ENCODE results near the gene TUT7. TPM values are rescaled to one million over a fixed set of nuclear protein-coding genes. Genes with fewer than 3 reads are reported as not detected.
"Not testable (repeated sequence)": the region's sequence is repeated elsewhere in the genome, so short reads cannot be mapped to it uniquely, and the experiment has no call there.

The TUT7 gene
- total RNA-seq, 6 experiments from 2014 or later: 17.8 to 23.9 (median 19.2) TPM

- TF ChIP-seq CTCF (IDR thresholded peaks at IDR 0.05): no peak
- H3K36me3 Mint-ChIP-seq (ENCODE audit: low read depth): peaks cover 44% of the 10 kb centered on the region
- no peak overlapping the region for H3K27ac Mint-ChIP-seq
- DNase-seq: no peak
- no peaks in the 10 kb centered on the region for H3K9me3 Mint-ChIP-seq
- no peaks in the 10 kb centered on the region for H3K27me3 Mint-ChIP-seq (ENCODE audit: insufficient read depth)
- H3K4me1 Mint-ChIP-seq (ENCODE audit: low read depth): peaks cover 19% of the 10 kb centered on the region
- H3K4me3 Mint-ChIP-seq: no peak overlapping the region
Measured at GRCh38 chr9:86300701-86301100, 53.5 kb downstream of the TUT7 start.

- Mint-ChIP-seq H3K4me3 (no peak overlapping the region), H3K9me3 (no peaks in the 10 kb centered on the region), H3K36me3 (ENCODE audit: low read depth) (peaks cover 34% of the 10 kb centered on the region), H3K27me3 (ENCODE audit: insufficient read depth) (no peaks in the 10 kb centered on the region), H3K27ac (no peak overlapping the region), H3K4me1 (ENCODE audit: low read depth) (peaks cover 10% of the 10 kb centered on the region)
- TF ChIP-seq CTCF (IDR thresholded peaks at IDR 0.05): no peak
- no peak for DNase-seq
Measured at GRCh38 chr9:86298873-86299272, 55.3 kb downstream of the TUT7 start.

GRCh38 chr9:86290341-86290740 is 63.9 kb downstream of the TUT7 start:
- DNase-seq; H3K27me3 Mint-ChIP-seq (ENCODE audit: insufficient read depth); H3K27ac Mint-ChIP-seq; H3K4me1 Mint-ChIP-seq (ENCODE audit: low read depth); H3K9me3 Mint-ChIP-seq; H3K36me3 Mint-ChIP-seq (ENCODE audit: low read depth); H3K4me3 Mint-ChIP-seq: not testable (repeated sequence)

GRCh38 chr9:86288499-86289198 is 65.6 kb downstream of the TUT7 start:
- no peak overlapping the region for H3K4me3 Mint-ChIP-seq
- no peak for DNase-seq
- H3K36me3 Mint-ChIP-seq (ENCODE audit: low read depth): no peaks in the 10 kb centered on the region
- H3K4me1 Mint-ChIP-seq (ENCODE audit: low read depth): peaks cover 1% of the 10 kb centered on the region
- no peak overlapping the region for H3K27ac Mint-ChIP-seq
- H3K9me3 Mint-ChIP-seq: no peaks in the 10 kb centered on the region
- H3K27me3 Mint-ChIP-seq (ENCODE audit: insufficient read depth): peaks cover 2% of the 10 kb centered on the region; the same call in 1 of the 2 replicates
- TF ChIP-seq CTCF (IDR thresholded peaks at IDR 0.05): no peak

GRCh38 chr9:86287013-86287412 is 67.2 kb downstream of the TUT7 start:
- H3K4me1 Mint-ChIP-seq (ENCODE audit: low read depth): peaks cover 9% of the 10 kb centered on the region
- H3K27ac Mint-ChIP-seq: no peak overlapping the region
- no peaks in the 10 kb centered on the region for H3K9me3 Mint-ChIP-seq
- TF ChIP-seq CTCF (IDR thresholded peaks at IDR 0.05): peak; percentile 47; the same call in 1 of the 2 replicates
- H3K36me3 Mint-ChIP-seq (ENCODE audit: low read depth): no peaks in the 10 kb centered on the region
- DNase-seq: no peak
- peaks cover 4% of the 10 kb centered on the region for H3K27me3 Mint-ChIP-seq (ENCODE audit: insufficient read depth)
- H3K4me3 Mint-ChIP-seq: no peak overlapping the region

GRCh38 chr9:86286278-86286677 is 67.9 kb downstream of the TUT7 start:
- H3K27ac Mint-ChIP-seq: no peak overlapping the region
- no peaks in the 10 kb centered on the region for H3K36me3 Mint-ChIP-seq (ENCODE audit: low read depth)
- TF ChIP-seq CTCF (IDR thresholded peaks at IDR 0.05): no peak
- no peak overlapping the region for H3K4me3 Mint-ChIP-seq
- H3K27me3 Mint-ChIP-seq (ENCODE audit: insufficient read depth): peaks cover 4% of the 10 kb centered on the region
- H3K9me3 Mint-ChIP-seq: no peaks in the 10 kb centered on the region
- no peak for DNase-seq
- peaks cover 12% of the 10 kb centered on the region for H3K4me1 Mint-ChIP-seq (ENCODE audit: low read depth)
